ENCODE measurements around the gene CALCB. TPM values are rescaled to one million over a fixed set of nuclear protein-coding genes. Genes with fewer than 3 reads are reported as not detected.

The CALCB gene
- total and polyA plus RNA-seq, 2 of the 8 experiments (the other 6 are each of a cell fraction or from before 2014, with no cell fraction given), result 3.7 to 4.2 TPM

GRCh38 chr11:15104166-15104565 lies 30.8 kb downstream of the CALCB start:
- DNase-seq (ENCODE audit: low read depth in 1 of 2, low spot score in 2 of 2), result no peak
- Histone ChIP-seq H3K4me2 (ENCODE audit: insufficient read depth in 1 of 2, low read depth in 2 of 2, low read length in 2 of 2) (no peak overlapping the region), H3K4me3 (ENCODE audit: extremely low read depth in 1 of 4, insufficient read depth in 2 of 4, low read depth in 3 of 4, low read length in 4 of 4) (no peak overlapping the region), H2AFZ (ENCODE audit: low read length) (no peak overlapping the region), H3K9ac (replicated peaks in 1 of 4; ENCODE audit: extremely low read depth in 1 of 4, low read depth in 3 of 4, low read length in 3 of 4) (no peak overlapping the region), H3K9me3 (ENCODE audit: insufficient read depth in 2 of 2, low read depth in 1 of 2, low read length in 1 of 2) (no peaks in the 10 kb centered on the region), H4K91ac (replicated peaks; ENCODE audit: insufficient read length, low read length) (no peak overlapping the region), H3K27ac (ENCODE audit: low read depth, low read length) (no peak overlapping the region), H2AK5ac (ENCODE audit: low read depth, low read length) (no peak overlapping the region), H3K23ac (ENCODE audit: insufficient read length) (no peak overlapping the region), H3K18ac (ENCODE audit: extremely low read depth, low read length) (no peak overlapping the region), H2BK12ac (ENCODE audit: low read depth, low read length) (no peak overlapping the region), H2BK15ac (ENCODE audit: low read length) (no peak overlapping the region), H2BK20ac (ENCODE audit: low read length) (no peak overlapping the region), H3K23me2 (ENCODE audit: low read depth, low read length) (no peaks in the 10 kb centered on the region), H4K5ac (ENCODE audit: insufficient read length, low read depth, low read length) (no peak overlapping the region), H3K14ac (ENCODE audit: insufficient read length) (no peak overlapping the region), H3K36me3 (ENCODE audit: control insufficient read depth in 2 of 4, insufficient read depth in 4 of 4, low read length in 3 of 4) (no peaks in the 10 kb centered on the region), H4K20me1 (replicated peaks in 1 of 2; ENCODE audit: control insufficient read depth in 1 of 2, insufficient read depth in 2 of 2, low read length in 2 of 2) (no peaks in the 10 kb centered on the region), H2BK120ac (replicated peaks; ENCODE audit: low read depth, low read length) (no peak overlapping the region), H3K4me1 (replicated peaks in 1 of 4; ENCODE audit: control insufficient read depth in 3 of 4, insufficient read depth in 4 of 4, low read length in 3 of 4) (no peaks in the 10 kb centered on the region), H4K8ac (ENCODE audit: extremely low read depth, insufficient read depth, low read length) (no peak overlapping the region), H3K79me2 (ENCODE audit: control insufficient read depth in 1 of 2, insufficient read depth in 2 of 2, low read length in 2 of 2) (no peaks in the 10 kb centered on the region), H2BK5ac (ENCODE audit: low read depth, low read length) (no peak overlapping the region), H3K4ac (replicated peaks; ENCODE audit: insufficient read length, low read depth, low read length) (no peak overlapping the region), H3K56ac (replicated peaks; ENCODE audit: insufficient read length, low read depth, low read length) (no peak overlapping the region), H3K27me3 (replicated peaks in 1 of 4; ENCODE audit: control insufficient read depth in 3 of 4, extremely low read depth in 1 of 4, insufficient read depth in 3 of 4, low read length in 3 of 4) (no peaks in the 10 kb centered on the region; a peak in 1 of 7 replicates), H3K79me1 (ENCODE audit: low read depth, low read length) (no peaks in the 10 kb centered on the region)
- 93% methylated on average over 2 of the region's 2 CpGs; no CpG with 5 or more reads in 1 of the 2 experiments for WGBS, 2 experiments (ENCODE audit: extremely low coverage in 1 of 2, insufficient coverage in 1 of 2, insufficient read length in 1 of 2, insufficient replicate concordance in 2 of 2, low coverage in 1 of 2, low lambda C conversion rate in 2 of 2, missing lambda C conversion rate in 1 of 2)
- CTCF ChIA-PET (ENCODE audit: partially characterized antibody), result interaction anchor here (0.8 to 13.8 kb wide), 8 partner anchors 9 to 102 kb away, joined by 3 to 177 read pairs (median 10); partner anchors contain the start of gene CALCB
- no peak for FAIRE-seq
- POLR2A ChIA-PET (ENCODE audit: partially characterized antibody), result no interaction called here
- no peak for TF ChIP-seq CREB1 (IDR thresholded peaks at IDR 0.05)
